Panc1 (cell line): ENCODE data around the gene MEGF9. TPM values are rescaled to one million over a fixed set of nuclear protein-coding genes. Genes with fewer than 3 reads are reported as not detected.

Experiments used
- ATAC-seq: fragments of 200-7000 bp; cut with Tn5 transposase; 2 replicates; pipeline ENCODE4 v1.9.1; 2020; ENCODE audit warnings: mild to moderate bottlenecking, moderate library complexity
- BruUV-seq: library from RNA; stranded (reverse); fragments of 400-500 nt; replicated peaks from 2 replicates; lab custom pipeline; 2021; lab: Mats Ljungman, UMichigan
- CTCF ChIA-PET: fragments of 300-600 bp; sonication (Branson Sonifier 250); formaldehyde crosslinking; loops from one replicate; lab custom pipeline; 2022; ENCODE audit warnings: antibody characterized with exemption; lab: Charles Lee
- POLR2A ChIA-PET: fragments of 300-600 bp; sonication (Branson Sonifier 250); formaldehyde crosslinking; loops from one replicate; lab custom pipeline; 2022; ENCODE audit warnings: antibody characterized with exemption; lab: Charles Lee
- DNase-seq: peaks from one replicate; pipeline ENCODE4 v3.0.0-alpha.2; 2010; ENCODE audit warnings: low read depth, low spot score
- H3K27ac ChIP-seq: 2 replicates; pipeline ENCODE4 v1.5.1; 2011; ENCODE audit warnings: mild to moderate bottlenecking, low read length, inconsistent platforms
- H3K27me3 ChIP-seq: fragments of 200-500 bp; sonication (Bioruptor generic); 2 replicates; pipeline ENCODE4 v1.6.0; 2014; ENCODE audit warnings: low read length, inconsistent platforms; ENCODE audit not compliant: control insufficient read depth, insufficient read depth
- H3K36me3 ChIP-seq: fragments of 200-500 bp; sonication (Bioruptor generic); 2 replicates; pipeline ENCODE4 v1.5.1; 2014; ENCODE audit warnings: inconsistent platforms, mild to moderate bottlenecking, low read length, moderate library complexity; ENCODE audit not compliant: control insufficient read depth, insufficient read depth
- H3K4me1 ChIP-seq: 2 replicates; pipeline ENCODE4 v1.5.1; 2011; ENCODE audit warnings: inconsistent platforms, mild to moderate bottlenecking, low read length, moderate library complexity; ENCODE audit not compliant: control insufficient read depth, insufficient read depth
- H3K4me3 ChIP-seq, 2 experiments: 2 replicates each; pipeline ENCODE4 v1.5.1; 2011 to 2012; ENCODE audit warnings: low read depth in 2 of 2, low read length in 2 of 2, mild to moderate bottlenecking in 2 of 2, inconsistent platforms in 1 of 2, moderate library complexity in 1 of 2
- H3K9me3 ChIP-seq: fragments of 200-500 bp; sonication (Bioruptor generic); 2 replicates; pipeline ENCODE4 v1.5.1; 2014; ENCODE audit warnings: low read depth, mild to moderate bottlenecking, inconsistent platforms, low read length, moderate library complexity; ENCODE audit not compliant: control insufficient read depth, insufficient read depth
- POLR2AphosphoS5 ChIP-seq: IDR thresholded peaks from 2 replicates; pipeline ENCODE4 v1.6.1; 2012; ENCODE audit warnings: mild to moderate bottlenecking, low read depth, low read length, moderate library complexity
- SIN3A ChIP-seq: IDR thresholded peaks from 2 replicates; pipeline ENCODE4 v1.6.1; 2012; ENCODE audit warnings: low read depth, mild to moderate bottlenecking, low read length, moderate library complexity, borderline replicate concordance; ENCODE audit not compliant: insufficient read depth
- TCF7L2 ChIP-seq: IDR thresholded peaks from 2 replicates; pipeline ENCODE4 v1.6.1; 2011; ENCODE audit warnings: mild to moderate bottlenecking, low read depth, low read length, inconsistent platforms
- in situ Hi-C: cut with HindIII; loops from 2 replicates; pipeline ENCODE4 v1.10.0; 2016; ENCODE audit warnings: low sequenced_read_pairs, low pct_unique_long_range_greater_than_20kb
- intact Hi-C: fragments of 100-400 bp; cut with micrococcal nuclease; formaldehyde crosslinking; loops from one replicate; pipeline ENCODE4 v1.10.0; 2022; ENCODE audit not compliant: unreplicated experiment
- total RNA-seq: library from RNA; stranded (reverse); gene quantifications from one replicate; pipeline ENCODE4 v1.2.1, GENCODE V29; 2021; ENCODE audit not compliant: unreplicated experiment
- TF ChIP-seq, protein P1 (sequence below): fragments of 450-650 bp; IDR thresholded peaks from 2 replicates; pipeline ENCODE4 v1.5.1; 2017; ENCODE audit warnings: mild to moderate bottlenecking
- TF ChIP-seq, protein P2 (sequence below), 2 experiments: IDR thresholded peaks; 2 replicates each; pipeline ENCODE4 v1.6.1; 2011 to 2012; ENCODE audit warnings: low read depth in 2 of 2, control low read depth in 1 of 2, low read length in 1 of 2, mild to moderate bottlenecking in 1 of 2, moderate library complexity in 1 of 2; ENCODE audit not compliant: insufficient read depth in 1 of 2

The MEGF9 gene
- total RNA-seq, 1 experiment from 2014 or later = 6.3 TPM

DNA sequence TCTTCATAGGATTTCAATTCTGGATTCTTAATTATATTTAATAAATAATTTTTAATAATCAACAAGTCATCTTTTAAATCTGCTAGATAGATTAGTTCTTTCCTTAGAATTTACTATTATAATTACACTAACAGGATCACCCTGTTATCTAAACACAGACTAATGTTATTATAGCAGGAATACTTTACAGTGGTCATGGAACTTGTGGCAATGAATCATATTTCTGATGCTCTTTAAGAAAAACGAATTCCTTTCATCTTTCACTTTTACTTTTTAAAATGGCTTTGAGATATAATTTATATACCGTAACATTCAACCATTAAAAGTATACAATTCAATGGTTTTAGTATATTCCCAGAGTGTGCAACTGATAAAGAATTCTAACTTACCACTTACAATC is 104.6 kb downstream of the MEGF9 start:
- TF ChIP-seq, protein P1, sequence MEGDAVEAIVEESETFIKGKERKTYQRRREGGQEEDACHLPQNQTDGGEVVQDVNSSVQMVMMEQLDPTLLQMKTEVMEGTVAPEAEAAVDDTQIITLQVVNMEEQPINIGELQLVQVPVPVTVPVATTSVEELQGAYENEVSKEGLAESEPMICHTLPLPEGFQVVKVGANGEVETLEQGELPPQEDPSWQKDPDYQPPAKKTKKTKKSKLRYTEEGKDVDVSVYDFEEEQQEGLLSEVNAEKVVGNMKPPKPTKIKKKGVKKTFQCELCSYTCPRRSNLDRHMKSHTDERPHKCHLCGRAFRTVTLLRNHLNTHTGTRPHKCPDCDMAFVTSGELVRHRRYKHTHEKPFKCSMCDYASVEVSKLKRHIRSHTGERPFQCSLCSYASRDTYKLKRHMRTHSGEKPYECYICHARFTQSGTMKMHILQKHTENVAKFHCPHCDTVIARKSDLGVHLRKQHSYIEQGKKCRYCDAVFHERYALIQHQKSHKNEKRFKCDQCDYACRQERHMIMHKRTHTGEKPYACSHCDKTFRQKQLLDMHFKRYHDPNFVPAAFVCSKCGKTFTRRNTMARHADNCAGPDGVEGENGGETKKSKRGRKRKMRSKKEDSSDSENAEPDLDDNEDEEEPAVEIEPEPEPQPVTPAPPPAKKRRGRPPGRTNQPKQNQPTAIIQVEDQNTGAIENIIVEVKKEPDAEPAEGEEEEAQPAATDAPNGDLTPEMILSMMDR = no peak
- no peak for TF ChIP-seq POLR2AphosphoS5
- TF ChIP-seq SIN3A = no peak
- TF ChIP-seq TCF7L2 = no peak
- TF ChIP-seq, protein P2, sequence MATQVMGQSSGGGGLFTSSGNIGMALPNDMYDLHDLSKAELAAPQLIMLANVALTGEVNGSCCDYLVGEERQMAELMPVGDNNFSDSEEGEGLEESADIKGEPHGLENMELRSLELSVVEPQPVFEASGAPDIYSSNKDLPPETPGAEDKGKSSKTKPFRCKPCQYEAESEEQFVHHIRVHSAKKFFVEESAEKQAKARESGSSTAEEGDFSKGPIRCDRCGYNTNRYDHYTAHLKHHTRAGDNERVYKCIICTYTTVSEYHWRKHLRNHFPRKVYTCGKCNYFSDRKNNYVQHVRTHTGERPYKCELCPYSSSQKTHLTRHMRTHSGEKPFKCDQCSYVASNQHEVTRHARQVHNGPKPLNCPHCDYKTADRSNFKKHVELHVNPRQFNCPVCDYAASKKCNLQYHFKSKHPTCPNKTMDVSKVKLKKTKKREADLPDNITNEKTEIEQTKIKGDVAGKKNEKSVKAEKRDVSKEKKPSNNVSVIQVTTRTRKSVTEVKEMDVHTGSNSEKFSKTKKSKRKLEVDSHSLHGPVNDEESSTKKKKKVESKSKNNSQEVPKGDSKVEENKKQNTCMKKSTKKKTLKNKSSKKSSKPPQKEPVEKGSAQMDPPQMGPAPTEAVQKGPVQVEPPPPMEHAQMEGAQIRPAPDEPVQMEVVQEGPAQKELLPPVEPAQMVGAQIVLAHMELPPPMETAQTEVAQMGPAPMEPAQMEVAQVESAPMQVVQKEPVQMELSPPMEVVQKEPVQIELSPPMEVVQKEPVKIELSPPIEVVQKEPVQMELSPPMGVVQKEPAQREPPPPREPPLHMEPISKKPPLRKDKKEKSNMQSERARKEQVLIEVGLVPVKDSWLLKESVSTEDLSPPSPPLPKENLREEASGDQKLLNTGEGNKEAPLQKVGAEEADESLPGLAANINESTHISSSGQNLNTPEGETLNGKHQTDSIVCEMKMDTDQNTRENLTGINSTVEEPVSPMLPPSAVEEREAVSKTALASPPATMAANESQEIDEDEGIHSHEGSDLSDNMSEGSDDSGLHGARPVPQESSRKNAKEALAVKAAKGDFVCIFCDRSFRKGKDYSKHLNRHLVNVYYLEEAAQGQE (IDR thresholded peaks at IDR 0.05; ENCODE audit: insufficient read depth in 1 of 2, low read depth in 2 of 2, low read length in 1 of 2) = no peak
- Histone ChIP-seq H3K4me3 (no peak overlapping the region), H3K36me3 (no peaks in the 10 kb centered on the region), H3K4me1 (no peaks in the 10 kb centered on the region), H3K27me3 (no peaks in the 10 kb centered on the region), H3K27ac (no peak overlapping the region), H3K9me3 (no peaks in the 10 kb centered on the region)
- no peak for DNase-seq
- in situ Hi-C loops (no loop called here), intact Hi-C loops (no loop called here)
- ChIA-PET CTCF (no interaction called here), POLR2A (no interaction called here)
- no peak for ATAC-seq
- no TSS peak for BruUV-seq

DNA sequence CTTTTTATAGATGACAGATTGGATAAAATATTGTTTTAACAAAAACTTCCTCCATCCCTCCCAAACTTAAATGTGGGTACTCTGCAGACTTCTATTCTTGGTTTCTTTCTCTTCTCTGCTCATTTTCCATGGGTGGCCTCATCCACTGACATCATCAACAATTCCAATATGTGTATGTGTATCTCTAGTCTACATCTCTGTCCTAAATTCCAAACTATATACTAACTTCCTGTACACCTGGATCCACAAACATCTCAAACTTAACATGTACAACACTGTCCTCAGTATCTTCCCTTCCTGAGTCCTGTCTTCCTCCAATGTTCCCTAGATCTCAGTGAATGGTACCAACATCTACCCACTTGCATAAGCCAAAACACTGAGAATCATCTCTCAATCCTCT is 105.8 kb downstream of the MEGF9 start:
- CTCF ChIA-PET = interaction anchor here (0.9 kb wide), 1 partner anchor 12 kb away, joined by 3 read pairs; no protein-coding TSS in a partner anchor
- BruUV-seq = no TSS peak

More for the DNA sequence above, 105.8 kb downstream of the MEGF9 start:
- no peak for ATAC-seq
- no peaks in the 10 kb centered on the region for H3K27me3 ChIP-seq
- no peaks in the 10 kb centered on the region for H3K4me1 ChIP-seq
- H3K4me3 ChIP-seq = no peak overlapping the region
- intact Hi-C loops (no loop called here), in situ Hi-C loops (no loop called here)
- no peak for DNase-seq
- H3K9me3 ChIP-seq = no peaks in the 10 kb centered on the region
- POLR2A ChIA-PET = no interaction called here
- TF ChIP-seq POLR2AphosphoS5 (no peak), TCF7L2 (no peak), SIN3A (no peak)
- TF ChIP-seq, protein P1 = no peak
- TF ChIP-seq, protein P2 (IDR thresholded peaks at IDR 0.05; ENCODE audit: insufficient read depth in 1 of 2, low read depth in 2 of 2, low read length in 1 of 2) = no peak
- no peak overlapping the region for H3K27ac ChIP-seq
- no peaks in the 10 kb centered on the region for H3K36me3 ChIP-seq
